ENCODE data around the gene SCFD2.

The SCFD2 gene

GRCh38 chr4:52942936-52943335 lies 422.9 kb downstream of the SCFD2 start:
- Mint-ChIP-seq H3K36me3 (ENCODE audit: low read depth) (no peaks in the 10 kb centered on the region), H3K4me3 (no peak overlapping the region), H3K9me3 (no peaks in the 10 kb centered on the region), H3K27ac (no peak overlapping the region), H3K27me3 (ENCODE audit: low read depth, poor library complexity) (peaks cover 5% of the 10 kb centered on the region), H3K4me1 (peaks cover 47% of the 10 kb centered on the region)
- DNase-seq = no peak
- no peak for TF ChIP-seq CTCF (IDR thresholded peaks at IDR 0.05)

- no peak for DNase-seq
- no peak for TF ChIP-seq CTCF (IDR thresholded peaks at IDR 0.05)
- H3K27me3 Mint-ChIP-seq (ENCODE audit: low read depth, poor library complexity) = peaks cover 5% of the 10 kb centered on the region
- H3K36me3 Mint-ChIP-seq (ENCODE audit: low read depth) = peaks cover 11% of the 10 kb centered on the region
- H3K27ac Mint-ChIP-seq = no peak overlapping the region
- peaks cover 39% of the 10 kb centered on the region for H3K4me1 Mint-ChIP-seq
- peaks cover 3% of the 10 kb centered on the region for H3K9me3 Mint-ChIP-seq
- H3K4me3 Mint-ChIP-seq = no peak overlapping the region
Observed at GRCh38 chr4:52941450-52941849, 424.4 kb downstream of the SCFD2 start.

- Mint-ChIP-seq H3K9me3 (peaks cover 5% of the 10 kb centered on the region), H3K4me3 (no peak overlapping the region), H3K4me1 (peaks cover 40% of the 10 kb centered on the region), H3K27ac (no peak overlapping the region), H3K27me3 (ENCODE audit: low read depth, poor library complexity) (peaks cover 4% of the 10 kb centered on the region), H3K36me3 (ENCODE audit: low read depth) (peaks cover 16% of the 10 kb centered on the region)
- no peak for TF ChIP-seq CTCF (IDR thresholded peaks at IDR 0.05)
- DNase-seq = no peak
Observed at GRCh38 chr4:52939739-52940138, 426.1 kb downstream of the SCFD2 start.

GRCh38 chr4:52939325-52939724 lies 426.5 kb downstream of the SCFD2 start:
- H3K27ac Mint-ChIP-seq = no peak overlapping the region
- TF ChIP-seq CTCF (IDR thresholded peaks at IDR 0.05) = no peak
- peaks cover 5% of the 10 kb centered on the region for H3K9me3 Mint-ChIP-seq
- no peak overlapping the region for H3K4me3 Mint-ChIP-seq
- peaks cover 3% of the 10 kb centered on the region for H3K27me3 Mint-ChIP-seq (ENCODE audit: low read depth, poor library complexity)
- peaks cover 16% of the 10 kb centered on the region for H3K36me3 Mint-ChIP-seq (ENCODE audit: low read depth)
- peaks cover 44% of the 10 kb centered on the region for H3K4me1 Mint-ChIP-seq
- DNase-seq = no peak

- H3K27ac Mint-ChIP-seq = no peak overlapping the region
- H3K4me3 Mint-ChIP-seq = no peak overlapping the region
- H3K4me1 Mint-ChIP-seq = peaks cover 59% of the 10 kb centered on the region
- H3K27me3 Mint-ChIP-seq (ENCODE audit: low read depth, poor library complexity) = peaks cover 3% of the 10 kb centered on the region
- peaks cover 5% of the 10 kb centered on the region for H3K9me3 Mint-ChIP-seq
- peaks cover 16% of the 10 kb centered on the region for H3K36me3 Mint-ChIP-seq (ENCODE audit: low read depth)
- no peak for TF ChIP-seq CTCF (IDR thresholded peaks at IDR 0.05)
- no peak for DNase-seq
Observed at GRCh38 chr4:52937829-52938228, 428.0 kb downstream of the SCFD2 start.

GRCh38 chr4:52936729-52937128 lies 429.1 kb downstream of the SCFD2 start:
- H3K27me3 Mint-ChIP-seq (ENCODE audit: low read depth, poor library complexity) = no peaks in the 10 kb centered on the region
- H3K9me3 Mint-ChIP-seq = peaks cover 5% of the 10 kb centered on the region
- H3K27ac Mint-ChIP-seq = peak overlapping the region; percentile 13
- no peak for DNase-seq
- peaks cover 61% of the 10 kb centered on the region for H3K4me1 Mint-ChIP-seq
- H3K36me3 Mint-ChIP-seq (ENCODE audit: low read depth) = peaks cover 16% of the 10 kb centered on the region
- H3K4me3 Mint-ChIP-seq = peak overlapping the region; percentile 7
- no peak for TF ChIP-seq CTCF (IDR thresholded peaks at IDR 0.05)

All from nephron progenitor cell (in vitro differentiated cells).